HFFc6 (cell line): ENCODE results near the gene LDLRAD4. TPM values are rescaled to one million over a fixed set of nuclear protein-coding genes. Genes with fewer than 3 reads are reported as not detected.

ENCODE experiments used
- DNase-seq: peaks from one replicate; pipeline ENCODE4 v3.0.0-alpha.2; 2018
- H3K27ac Mint-ChIP-seq: 2 replicates; pipeline ENCODE4 v1.8.0; 2020; ENCODE audit warnings: mild to moderate bottlenecking, mixed read lengths
- H3K27me3 Mint-ChIP-seq: 2 replicates; pipeline ENCODE4 v1.8.0; 2021; ENCODE audit warnings: mild to moderate bottlenecking, moderate library complexity, mixed read lengths; ENCODE audit not compliant: insufficient read depth
- H3K36me3 Mint-ChIP-seq: 2 replicates; pipeline ENCODE4 v1.8.0; 2021; ENCODE audit warnings: low read depth, mixed read lengths
- H3K4me1 Mint-ChIP-seq: 2 replicates; pipeline ENCODE4 v1.8.0; 2020; ENCODE audit warnings: low read depth, mixed read lengths
- H3K4me3 Mint-ChIP-seq: 2 replicates; pipeline ENCODE4 v1.8.0; 2020; ENCODE audit warnings: mild to moderate bottlenecking, moderate library complexity, mixed read lengths
- H3K9me3 Mint-ChIP-seq: 2 replicates; pipeline ENCODE4 v1.8.0; 2020; ENCODE audit warnings: mild to moderate bottlenecking, mixed read lengths
- total RNA-seq, 6 experiments: library from RNA; stranded (reverse); fragmentation: NEBNext Ultra II Directional; extraction: Animal tissue kit (Norgen Biotek cat#: 25700); gene quantifications; 2 replicates in 1 of 6; 3 replicates in 5 of 6; pipeline ENCODE4 v1.2.3, GENCODE V29; 2021
- TF ChIP-seq, protein P1 (sequence below): fragments of 200-600 bp; sonication (generic); IDR thresholded peaks from 2 replicates; pipeline ENCODE4 v1.5.0; 2021; ENCODE audit warnings: antibody characterized with exemption, mild to moderate bottlenecking

LDLRAD4 gene
- total RNA-seq, 6 experiments from 2014 or later, result not detected

DNA sequence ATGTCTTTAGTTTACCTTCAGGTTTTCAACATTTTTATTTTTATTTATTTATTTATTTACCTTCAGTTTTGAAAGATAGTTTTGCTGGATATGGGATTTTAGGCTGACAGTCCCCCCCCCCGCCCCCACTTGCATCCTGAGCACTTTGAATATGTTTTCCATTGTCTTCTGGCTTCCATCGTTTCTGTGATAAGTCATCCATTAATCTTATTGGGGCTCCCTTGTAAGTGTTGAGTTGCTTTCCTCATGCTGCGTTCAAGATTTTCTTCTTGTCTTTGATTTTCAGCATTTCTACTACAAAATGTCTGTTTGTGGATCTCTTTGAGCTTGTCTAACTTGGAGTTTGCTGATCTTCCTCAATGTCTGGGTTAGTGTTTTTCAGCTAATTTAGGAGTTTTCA is 19.4 kb upstream of the LDLRAD4 start:
- Mint-ChIP-seq H3K4me1 (no peaks in the 10 kb centered on the region), H3K9me3 (peaks cover 22% of the 10 kb centered on the region), H3K4me3 (no peak overlapping the region), H3K36me3 (peaks cover 8% of the 10 kb centered on the region), H3K27ac (no peak overlapping the region), H3K27me3 (peaks cover 8% of the 10 kb centered on the region)
- no peak for DNase-seq
- TF ChIP-seq, protein P1, sequence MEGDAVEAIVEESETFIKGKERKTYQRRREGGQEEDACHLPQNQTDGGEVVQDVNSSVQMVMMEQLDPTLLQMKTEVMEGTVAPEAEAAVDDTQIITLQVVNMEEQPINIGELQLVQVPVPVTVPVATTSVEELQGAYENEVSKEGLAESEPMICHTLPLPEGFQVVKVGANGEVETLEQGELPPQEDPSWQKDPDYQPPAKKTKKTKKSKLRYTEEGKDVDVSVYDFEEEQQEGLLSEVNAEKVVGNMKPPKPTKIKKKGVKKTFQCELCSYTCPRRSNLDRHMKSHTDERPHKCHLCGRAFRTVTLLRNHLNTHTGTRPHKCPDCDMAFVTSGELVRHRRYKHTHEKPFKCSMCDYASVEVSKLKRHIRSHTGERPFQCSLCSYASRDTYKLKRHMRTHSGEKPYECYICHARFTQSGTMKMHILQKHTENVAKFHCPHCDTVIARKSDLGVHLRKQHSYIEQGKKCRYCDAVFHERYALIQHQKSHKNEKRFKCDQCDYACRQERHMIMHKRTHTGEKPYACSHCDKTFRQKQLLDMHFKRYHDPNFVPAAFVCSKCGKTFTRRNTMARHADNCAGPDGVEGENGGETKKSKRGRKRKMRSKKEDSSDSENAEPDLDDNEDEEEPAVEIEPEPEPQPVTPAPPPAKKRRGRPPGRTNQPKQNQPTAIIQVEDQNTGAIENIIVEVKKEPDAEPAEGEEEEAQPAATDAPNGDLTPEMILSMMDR, result no peak

DNA sequence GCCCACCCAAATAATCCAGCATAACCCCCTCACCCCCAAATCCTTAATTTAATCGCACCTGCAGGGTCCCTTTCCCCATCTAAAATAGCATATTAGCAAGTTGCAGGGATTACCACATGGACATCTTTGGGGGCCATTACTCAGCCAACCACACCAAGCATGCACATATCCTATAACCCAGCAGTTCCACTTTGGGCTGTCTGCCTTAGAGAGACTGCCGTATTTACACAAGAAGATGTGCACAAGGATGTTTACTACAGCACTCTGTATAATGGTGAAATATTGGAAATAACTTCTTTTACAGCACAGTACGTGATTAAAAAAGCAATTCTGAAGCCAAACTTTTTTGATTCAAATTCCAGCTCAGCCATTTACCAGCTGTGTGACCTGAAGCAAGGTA is 17.3 kb upstream of the LDLRAD4 start:
- TF ChIP-seq, protein P1, result no peak
- Mint-ChIP-seq H3K4me3 (no peak overlapping the region), H3K27me3 (peaks cover 8% of the 10 kb centered on the region), H3K36me3 (peaks cover 8% of the 10 kb centered on the region), H3K4me1 (no peaks in the 10 kb centered on the region), H3K9me3 (peaks cover 22% of the 10 kb centered on the region), H3K27ac (no peak overlapping the region)
- no peak for DNase-seq

DNA sequence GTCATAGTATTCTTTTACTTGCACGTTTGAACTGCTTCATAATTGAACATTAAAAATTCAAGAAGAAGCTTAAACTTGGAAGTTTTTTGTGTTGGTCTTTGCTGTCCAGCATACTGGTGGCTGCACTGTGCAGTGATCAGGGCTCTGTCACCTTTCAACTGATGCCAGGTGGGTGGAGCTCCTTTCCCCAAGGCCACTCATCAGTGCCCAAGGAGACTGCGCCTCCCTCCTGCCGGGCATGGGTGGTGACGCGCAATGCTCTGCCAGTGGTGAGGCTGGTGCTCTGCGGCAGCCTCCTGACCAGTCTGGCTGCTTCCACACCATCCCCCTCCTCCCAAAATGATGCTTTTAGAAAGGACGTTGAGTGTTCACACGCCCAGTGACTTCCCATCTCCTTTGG is 16.0 kb upstream of the LDLRAD4 start:
- peaks cover 8% of the 10 kb centered on the region for H3K36me3 Mint-ChIP-seq
- peaks cover 19% of the 10 kb centered on the region for H3K27me3 Mint-ChIP-seq
- no peak for DNase-seq
- H3K9me3 Mint-ChIP-seq, result peaks cover 22% of the 10 kb centered on the region
- TF ChIP-seq, protein P1, result no peak
- no peak overlapping the region for H3K27ac Mint-ChIP-seq
- no peak overlapping the region for H3K4me3 Mint-ChIP-seq
- H3K4me1 Mint-ChIP-seq, result no peaks in the 10 kb centered on the region

DNA sequence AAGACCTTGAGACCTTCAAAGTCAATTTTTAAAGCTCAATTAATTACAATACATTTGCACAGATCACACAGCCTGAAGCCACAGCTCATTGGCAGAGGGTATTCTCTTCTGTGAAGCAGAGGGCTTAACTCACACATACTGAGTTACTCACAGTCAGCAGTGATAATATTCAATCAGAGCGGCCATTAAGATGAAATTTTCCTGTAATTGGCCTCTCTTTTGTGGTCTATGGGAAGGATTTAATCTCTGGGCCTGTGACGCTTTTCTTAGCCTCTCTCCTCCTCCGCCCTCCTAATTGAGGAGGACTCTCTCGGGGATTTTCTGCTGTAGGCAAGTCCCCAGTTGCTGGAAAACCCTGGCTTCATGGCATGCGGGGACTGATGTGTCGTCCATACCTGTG is 12.3 kb upstream of the LDLRAD4 start:
- Mint-ChIP-seq H3K4me1 (no peaks in the 10 kb centered on the region), H3K4me3 (no peak overlapping the region), H3K36me3 (no peaks in the 10 kb centered on the region), H3K9me3 (peaks cover under 1% of the 10 kb centered on the region; the same call in 1 of the 2 replicates), H3K27ac (no peak overlapping the region), H3K27me3 (peaks cover 32% of the 10 kb centered on the region)
- no peak for DNase-seq
- TF ChIP-seq, protein P1, result no peak

DNA sequence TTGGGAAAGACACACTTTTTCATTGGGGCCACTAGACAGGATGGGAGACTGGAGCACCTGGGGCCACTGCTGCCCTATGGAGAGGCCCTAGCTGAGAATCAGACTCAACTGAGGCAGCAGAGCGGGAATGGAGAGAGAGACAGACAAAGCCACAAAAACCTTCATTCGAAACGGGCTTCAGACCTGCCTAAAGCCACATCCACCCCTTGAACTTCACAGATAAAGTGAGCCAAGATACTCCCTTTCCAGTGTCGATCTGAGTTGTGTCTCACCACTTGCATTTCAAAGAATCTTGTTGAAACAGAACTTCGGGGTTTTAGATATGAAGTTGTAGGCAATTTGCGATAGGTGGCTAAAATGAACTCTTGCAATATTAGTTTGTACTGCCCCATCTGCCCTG is 11.3 kb upstream of the LDLRAD4 start:
- no peaks in the 10 kb centered on the region for H3K4me1 Mint-ChIP-seq
- no peak overlapping the region for H3K4me3 Mint-ChIP-seq
- no peaks in the 10 kb centered on the region for H3K9me3 Mint-ChIP-seq
- H3K27me3 Mint-ChIP-seq, result peaks cover 33% of the 10 kb centered on the region
- no peak overlapping the region for H3K27ac Mint-ChIP-seq
- TF ChIP-seq, protein P1, result no peak
- no peak for DNase-seq
- H3K36me3 Mint-ChIP-seq, result no peaks in the 10 kb centered on the region

DNA sequence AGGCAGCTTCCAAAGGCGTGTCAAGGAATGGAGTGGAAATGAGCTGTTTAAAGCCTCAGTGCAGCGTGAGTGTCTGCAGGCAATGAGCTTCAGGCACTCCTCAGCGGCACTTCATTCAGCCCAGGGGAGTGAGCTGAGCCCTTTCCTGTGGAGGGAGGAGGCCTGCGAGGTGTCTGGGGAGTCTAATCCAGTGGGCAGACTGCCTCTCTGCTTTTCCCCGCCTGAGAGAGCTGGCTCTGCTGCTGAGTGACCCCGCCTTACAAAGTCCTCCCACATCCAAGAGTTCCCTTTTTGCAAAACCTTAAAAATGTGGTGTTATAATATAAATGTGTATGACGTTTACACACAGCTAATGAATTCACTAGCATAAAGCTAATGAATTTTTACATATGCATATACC is 7.0 kb upstream of the LDLRAD4 start:
- Mint-ChIP-seq H3K36me3 (no peaks in the 10 kb centered on the region), H3K27ac (no peak overlapping the region), H3K27me3 (peaks cover 46% of the 10 kb centered on the region), H3K4me3 (no peak overlapping the region), H3K4me1 (no peaks in the 10 kb centered on the region), H3K9me3 (no peaks in the 10 kb centered on the region)
- TF ChIP-seq, protein P1, result no peak
- DNase-seq, result no peak
